Stimulated activated CD8-positive, alpha-beta memory T cell treated with anti-CD3 and anti-CD28 coated beads, Interleukin-15, amount 100 ng/mL, for 24 hours (primary cell): ENCODE data around the gene KYNU.
"Not testable (repeated sequence)": the region's sequence is repeated elsewhere in the genome, so short reads cannot be mapped to it uniquely, and the experiment has no call there.

ENCODE experiments used
- DNase-seq: peaks from one replicate; pipeline ENCODE4 v3.0.0-alpha.2; 2020; ENCODE audit warnings: low read depth

The KYNU gene

DNA sequence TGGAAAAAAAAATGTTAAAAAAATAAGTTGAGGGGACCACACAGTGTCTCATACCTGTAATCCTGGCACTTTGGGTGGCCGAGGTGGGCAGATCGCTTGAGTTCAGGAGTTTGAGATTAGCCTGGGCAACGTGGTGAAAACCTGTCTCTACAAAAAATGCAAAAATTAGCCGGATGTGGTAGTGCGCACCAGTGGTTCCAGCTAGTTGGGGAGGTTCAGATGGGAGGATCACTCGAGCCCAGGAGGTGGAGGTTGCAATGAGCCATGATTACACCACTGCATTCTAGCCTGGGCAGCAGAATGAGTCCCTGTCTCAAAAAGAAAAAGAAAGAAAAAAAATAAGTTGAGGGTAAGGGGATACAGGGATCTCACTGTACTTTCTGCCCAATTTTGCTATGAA, 6.1 kb upstream of the KYNU start:
- DNase-seq, result no peak

DNA sequence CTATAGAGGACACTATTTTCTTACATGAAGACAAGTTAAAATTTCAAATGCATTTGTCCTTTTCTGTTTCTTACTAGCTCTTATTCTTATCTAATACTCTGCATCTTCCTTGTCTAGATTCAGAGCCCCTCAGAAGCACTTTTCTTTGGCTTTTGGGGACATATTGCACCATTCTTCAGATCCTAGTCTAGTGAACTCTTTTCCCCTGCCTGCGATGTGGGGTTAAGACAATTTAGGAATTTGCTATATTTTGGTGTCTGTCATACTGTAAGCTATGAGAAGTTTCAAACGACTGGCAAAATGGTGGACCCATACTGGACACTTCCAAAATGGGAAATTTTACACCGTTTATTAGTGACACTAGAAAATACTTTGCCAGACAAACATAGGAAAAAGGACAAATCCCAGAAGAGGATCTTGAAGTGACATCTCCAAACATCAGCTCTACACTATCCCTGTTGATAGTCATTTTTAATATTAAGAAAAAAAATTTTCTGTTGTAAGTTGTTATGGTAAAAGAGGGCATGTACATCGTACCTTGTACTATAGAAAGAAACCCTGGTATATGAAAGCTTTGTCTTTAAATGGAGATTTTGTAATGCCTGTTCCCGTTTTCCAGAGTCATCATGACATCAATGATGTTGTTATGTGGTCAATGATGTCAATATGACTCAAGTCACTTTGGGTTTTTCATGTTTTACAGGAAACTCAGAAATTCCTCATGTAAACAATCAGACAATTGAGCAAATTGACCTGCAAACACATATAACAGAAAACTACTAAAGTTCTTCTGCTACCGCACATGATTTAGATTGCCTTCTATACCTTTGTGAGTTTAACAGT, 4.4 kb upstream of the KYNU start:
- DNase-seq, result no peak

DNA sequence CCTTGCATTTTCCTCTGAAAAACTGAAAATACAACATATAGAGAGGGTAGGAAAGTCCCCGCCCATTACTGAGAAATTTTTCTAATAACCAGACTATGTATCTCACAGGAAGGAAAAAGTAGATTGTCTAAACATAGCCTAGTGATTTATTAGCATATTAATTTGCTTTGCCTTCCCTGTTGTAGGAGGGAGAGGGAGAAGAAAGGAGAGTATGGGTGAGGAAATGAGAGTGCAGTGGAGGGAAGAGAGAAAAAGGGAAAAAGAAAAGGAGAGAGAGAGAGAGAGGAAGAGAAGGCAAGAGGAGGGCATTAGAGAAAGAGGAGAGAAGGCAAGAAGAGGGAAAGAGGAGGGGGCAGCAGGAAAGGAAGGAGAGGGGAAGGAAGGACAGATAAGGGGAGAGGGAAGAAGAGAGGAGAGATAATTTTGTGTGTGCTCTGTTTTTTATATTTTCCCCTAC, 3.6 kb upstream of the KYNU start:
- DNase-seq, result no peak

DNA sequence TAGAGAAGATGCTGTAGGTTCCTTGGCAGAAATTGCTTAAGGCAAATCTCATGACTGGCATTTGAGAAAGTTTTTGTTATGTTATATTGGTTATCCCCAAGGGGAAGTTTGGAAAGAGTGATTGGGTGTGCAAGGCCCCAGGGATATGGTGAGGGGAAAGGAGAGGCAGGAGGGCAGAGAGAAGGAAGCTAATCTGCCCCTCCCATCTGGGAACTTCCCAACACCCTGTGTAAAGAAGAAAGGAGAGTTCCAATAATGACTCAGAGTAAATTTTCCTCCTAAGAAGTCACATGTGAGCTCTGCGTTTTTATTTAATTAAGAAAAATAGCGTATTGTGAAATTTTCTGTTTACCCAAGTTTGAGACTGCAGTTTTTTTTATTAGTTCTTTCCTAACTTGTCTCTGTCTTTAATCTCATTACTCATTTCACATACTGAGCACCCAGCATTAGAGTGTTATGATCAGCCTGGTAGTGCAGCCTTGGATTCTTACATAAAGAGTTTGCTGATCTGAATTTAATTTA, 3.1 kb upstream of the KYNU start:
- no peak for DNase-seq

- DNase-seq, result no peak
Measured at GRCh38 chr2:142875010-142875409, 2.5 kb upstream of the KYNU start.

DNA sequence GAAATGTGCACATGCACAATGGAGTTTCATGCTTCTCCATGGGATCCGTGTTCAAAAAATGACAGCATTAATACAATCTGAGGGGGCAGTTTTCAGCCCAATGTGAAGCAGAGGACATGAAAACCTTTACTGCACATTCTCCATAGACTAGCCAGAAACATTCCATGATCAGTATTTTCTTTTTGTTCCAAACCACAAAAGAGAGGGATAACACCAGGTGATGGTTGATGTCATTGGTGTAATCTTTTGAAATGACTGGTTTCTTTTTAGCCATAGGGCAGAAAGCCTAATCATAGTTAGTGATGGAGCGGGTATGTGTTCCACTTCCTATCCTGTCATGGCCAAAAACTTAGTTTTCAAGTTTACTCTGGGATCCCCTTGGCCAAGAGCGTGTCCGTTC, 1.8 kb upstream of the KYNU start:
- no peak for DNase-seq

DNA sequence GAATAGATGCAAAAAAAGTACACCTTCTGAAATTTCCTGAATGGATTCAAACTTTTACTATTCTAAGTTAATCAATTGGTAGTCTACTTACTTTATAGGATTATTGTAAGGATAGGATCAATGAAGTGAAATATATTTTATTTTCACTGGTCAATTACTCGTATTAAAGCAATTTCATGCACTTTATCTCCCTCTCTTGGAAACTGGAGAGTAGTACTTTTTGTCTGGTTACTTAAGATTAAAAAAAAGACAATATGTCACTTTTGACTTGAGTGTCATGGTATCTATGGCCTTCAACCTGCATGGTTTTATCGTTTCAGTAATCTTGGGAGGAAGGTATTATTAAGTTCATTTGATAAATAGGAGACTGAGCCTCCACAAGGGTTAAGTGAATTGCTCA, 1.0 kb upstream of the KYNU start:
- DNase-seq, result no peak

DNA sequence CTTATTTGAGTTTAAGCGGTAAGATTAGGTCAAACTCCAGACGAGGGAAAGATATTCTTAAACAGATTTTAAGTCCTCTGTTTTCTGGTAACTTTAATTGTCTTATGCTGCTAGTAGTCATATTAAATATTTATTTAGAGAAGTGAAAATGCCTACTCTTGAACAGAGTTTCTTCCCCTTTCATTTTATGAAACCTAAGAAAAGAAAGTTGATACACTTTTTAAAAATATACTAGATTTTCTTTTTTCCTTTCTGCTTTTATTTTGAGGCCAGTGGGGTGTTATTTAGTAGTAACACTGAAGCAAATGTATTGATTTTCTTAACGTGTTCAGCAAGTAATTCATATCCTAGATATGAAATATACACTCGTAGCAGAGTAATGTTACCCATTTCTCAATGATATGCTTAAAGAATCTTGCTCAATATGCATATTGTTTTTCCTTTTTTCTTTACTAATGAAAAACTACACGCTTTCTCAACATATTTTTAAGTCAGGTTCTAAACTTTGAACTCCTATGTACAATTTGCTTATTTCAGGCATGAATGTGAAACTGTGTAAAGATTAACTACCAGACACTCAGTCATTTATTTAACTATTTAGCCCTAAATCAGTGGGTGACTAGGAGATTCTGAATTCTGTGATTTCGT, 691 bp downstream of the KYNU start:
- no peak for DNase-seq

DNA sequence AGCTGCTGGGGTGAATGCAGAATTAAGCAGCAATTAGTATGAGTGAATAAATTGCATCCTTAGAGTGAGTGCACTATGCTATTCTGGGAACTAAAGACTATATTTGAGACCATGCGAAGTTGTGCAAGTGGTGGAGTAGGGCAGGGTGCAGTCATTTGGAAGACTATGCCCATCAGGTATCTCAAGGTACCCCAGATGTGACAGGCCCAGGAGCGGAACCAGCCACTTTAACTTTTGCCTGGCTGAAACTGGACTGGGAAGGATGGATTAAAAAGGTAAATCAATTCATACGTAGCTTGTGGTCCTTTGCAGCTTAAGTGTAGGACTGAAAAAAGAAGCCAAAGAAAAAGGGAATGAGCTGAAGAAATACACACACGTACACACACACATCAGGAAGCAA, 1.7 kb downstream of the KYNU start:
- no peak for DNase-seq

DNA sequence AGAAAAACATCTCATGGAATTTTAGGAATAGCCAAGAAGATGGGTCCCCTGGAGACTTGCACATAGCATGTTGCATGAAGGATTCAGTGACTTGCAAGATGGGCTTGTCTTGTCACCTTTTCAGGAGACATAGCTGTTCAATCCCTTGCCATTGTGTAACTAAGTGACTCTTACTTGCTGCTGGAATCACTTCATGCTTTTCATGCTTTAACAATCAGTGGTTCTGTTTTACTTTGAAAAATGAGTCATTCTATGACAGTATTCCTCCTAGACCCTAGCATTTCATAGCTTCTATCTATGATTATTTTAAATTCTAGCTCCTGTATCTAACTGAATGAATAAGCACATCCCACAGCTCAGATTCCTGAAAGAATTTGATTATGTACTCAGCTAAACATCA, 2.8 kb downstream of the KYNU start:
- DNase-seq, result no peak

DNA sequence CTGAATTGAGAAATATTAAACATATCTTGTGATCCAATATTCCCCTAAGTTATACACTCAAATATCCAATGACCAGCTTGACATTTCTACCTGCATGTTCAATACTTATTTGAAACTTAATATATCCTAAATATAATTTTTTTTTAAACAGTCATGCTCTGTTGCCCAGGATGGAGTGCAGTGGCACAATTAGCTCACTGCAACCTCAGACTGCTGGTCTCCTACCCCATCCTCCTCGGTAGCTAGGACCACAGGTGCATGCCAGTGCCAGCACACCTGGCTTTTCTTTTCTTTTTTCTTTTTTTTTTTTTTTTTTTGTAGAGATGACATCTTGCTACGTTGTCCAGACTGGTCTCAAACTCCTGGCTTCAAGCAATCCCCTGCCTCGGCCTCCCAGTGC, 4.2 kb downstream of the KYNU start:
- no peak for DNase-seq

GRCh38 chr2:142882500-142882899, 5.0 kb downstream of the KYNU start:
- not testable (repeated sequence) for DNase-seq

DNA sequence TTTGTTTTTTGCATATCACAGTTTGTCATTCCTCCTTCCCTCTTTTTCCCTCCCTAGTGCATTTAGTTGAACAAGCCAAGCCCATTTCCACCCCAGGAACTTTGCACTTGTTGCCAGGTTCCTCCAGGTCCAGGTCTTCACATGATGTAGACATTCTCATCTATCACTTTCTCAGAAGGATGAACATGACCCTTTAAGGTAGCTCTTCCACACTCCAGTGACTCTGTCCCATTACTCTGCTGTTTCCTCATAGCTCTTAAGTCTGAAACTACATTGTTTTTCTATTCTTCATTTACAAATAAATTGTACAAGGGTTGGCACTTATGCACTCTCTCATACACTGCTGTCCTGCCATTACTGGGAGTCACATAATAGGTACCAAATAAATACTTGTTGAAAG, 6.1 kb downstream of the KYNU start:
- DNase-seq, result no peak

- no peak for DNase-seq
Measured at GRCh38 chr2:142885543-142885942, 8.1 kb downstream of the KYNU start.

- DNase-seq, result no peak
Measured at GRCh38 chr2:142892715-142893114, 15.3 kb downstream of the KYNU start.

GRCh38 chr2:142893241-142893640, 15.8 kb downstream of the KYNU start:
- no peak for DNase-seq

GRCh38 chr2:142897807-142898206, 20.3 kb downstream of the KYNU start:
- no peak for DNase-seq

DNA sequence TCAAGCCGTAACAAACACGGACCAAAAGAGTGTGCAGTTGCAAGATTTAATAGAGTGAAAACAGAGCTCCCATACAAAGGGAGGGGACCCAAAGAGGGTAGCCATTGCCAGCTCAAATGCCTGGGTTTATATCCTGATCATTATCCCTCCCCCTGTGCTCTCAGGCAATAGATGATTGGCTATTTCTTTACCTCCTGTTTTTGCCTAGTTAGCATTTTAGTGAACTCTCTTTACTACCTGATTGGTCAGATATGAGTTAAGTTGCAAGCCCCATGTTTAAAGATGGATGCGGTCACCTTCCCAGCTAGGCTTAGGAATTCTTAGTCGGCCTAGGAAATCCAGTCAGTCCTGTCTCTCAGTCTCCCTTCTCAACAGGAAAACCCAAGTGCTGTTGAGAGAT, 22.9 kb downstream of the KYNU start:
- not testable (repeated sequence) for DNase-seq

DNA sequence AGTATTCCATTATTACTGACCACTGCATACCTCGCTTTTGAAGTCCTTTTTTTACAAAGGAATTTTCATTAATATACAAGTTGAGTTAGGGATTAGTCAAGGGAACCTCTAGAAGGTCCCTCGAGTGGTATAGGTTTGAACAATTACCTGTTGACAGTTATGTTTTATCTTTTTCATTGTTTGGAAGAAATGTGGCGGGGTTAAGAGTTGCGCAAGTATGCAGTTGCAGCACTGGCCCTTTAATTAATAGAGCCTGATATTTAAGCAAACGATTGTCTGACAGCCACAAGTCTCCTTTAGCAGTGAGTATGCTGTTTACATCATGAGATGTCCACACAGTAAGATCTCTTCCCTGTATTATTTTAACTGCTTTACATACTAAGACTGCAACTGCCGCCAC, 24.3 kb downstream of the KYNU start:
- DNase-seq, result no peak

DNA sequence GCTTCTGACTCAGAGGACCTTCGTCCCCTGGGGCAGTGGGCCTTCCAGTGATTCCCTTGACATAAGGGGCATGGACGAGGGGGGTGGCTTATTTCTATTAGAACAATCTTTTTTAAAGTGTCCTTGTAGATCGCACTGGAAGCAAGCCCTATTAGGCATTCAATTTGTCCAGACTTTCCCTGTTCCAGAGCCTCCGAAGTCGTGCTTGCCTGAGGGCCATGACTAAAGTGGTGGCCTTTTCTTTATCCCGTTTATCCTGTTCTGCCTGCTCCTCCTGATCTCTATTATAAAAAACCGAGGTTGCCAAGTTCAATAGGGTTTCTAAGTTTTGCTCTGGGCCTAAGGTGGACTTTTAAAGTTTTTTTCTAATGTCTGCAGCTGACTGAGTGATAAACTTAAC, 26.3 kb downstream of the KYNU start:
- DNase-seq, result not testable (repeated sequence)

GRCh38 chr2:142907653-142908052, 30.2 kb downstream of the KYNU start:
- no peak for DNase-seq

- DNase-seq, result no peak
Measured at GRCh38 chr2:142914507-142915313, 37.2 kb downstream of the KYNU start.

GRCh38 chr2:142915502-142915901, 38.0 kb downstream of the KYNU start:
- no peak for DNase-seq
